ENCODE data around the gene PARD6G.

Gene PARD6G

GRCh38 chr18:80189531-80189865 is 57.8 kb downstream of the PARD6G start:
- Histone ChIP-seq H3K79me1 (ENCODE audit: low read length) (no peaks in the 10 kb centered on the region), H2AK5ac (ENCODE audit: low read length) (no peak overlapping the region), H4K8ac (ENCODE audit: low read depth, low read length) (no peak overlapping the region), H3K4me2 (ENCODE audit: low read length) (no peak overlapping the region), H3K14ac (ENCODE audit: low read length) (no peak overlapping the region), H4K12ac (ENCODE audit: low read depth, low read length) (no peak overlapping the region), H4K91ac (ENCODE audit: low read depth, low read length) (no peak overlapping the region), H3K23ac (ENCODE audit: low read length) (no peak overlapping the region), H3K79me2 (ENCODE audit: control insufficient read depth, insufficient read depth, low read length, poor library complexity) (no peaks in the 10 kb centered on the region), H2BK5ac (ENCODE audit: low read depth, low read length, poor library complexity) (no peak overlapping the region), H2BK120ac (ENCODE audit: insufficient read depth, low read length, poor library complexity) (no peak overlapping the region), H3K4me1 (ENCODE audit: control insufficient read depth in 1 of 2, insufficient read depth in 2 of 2, low read length in 2 of 2) (no peaks in the 10 kb centered on the region), H3K18ac (ENCODE audit: low read length) (no peak overlapping the region), H3K36me3 (ENCODE audit: control insufficient read depth in 1 of 2, insufficient read depth in 2 of 2, low read length in 2 of 2) (no peaks in the 10 kb centered on the region), H3K9ac (ENCODE audit: low read length) (no peak overlapping the region), H3K27me3 (ENCODE audit: insufficient read depth, low read length) (no peaks in the 10 kb centered on the region), H3K9me3 (ENCODE audit: insufficient read depth, low read depth, low read length) (peaks cover 11% of the 10 kb centered on the region), H3K4ac (ENCODE audit: low read depth, low read length) (no peak overlapping the region), H3K4me3 (ENCODE audit: low read depth, low read length) (no peak overlapping the region), H2BK12ac (ENCODE audit: low read length) (no peak overlapping the region), H3K27ac (ENCODE audit: low read depth, low read length) (no peak overlapping the region), H2AFZ (ENCODE audit: insufficient read depth, low read length, poor library complexity) (no peak overlapping the region)
- no peak for DNase-seq
- no CpG with 5 or more reads among the region's 10 CpGs for WGBS (ENCODE audit: extremely low coverage, insufficient coverage, insufficient read length)

GRCh38 chr18:80188643-80189530 is 58.4 kb downstream of the PARD6G start:
- WGBS (ENCODE audit: extremely low coverage, insufficient coverage, insufficient read length): no CpG with 5 or more reads among the region's 20 CpGs
- Histone ChIP-seq H2BK5ac (ENCODE audit: low read depth, low read length, poor library complexity) (no peak overlapping the region), H3K4ac (ENCODE audit: low read depth, low read length) (no peak overlapping the region), H3K27ac (ENCODE audit: low read depth, low read length) (no peak overlapping the region), H3K14ac (ENCODE audit: low read length) (no peak overlapping the region), H3K79me1 (ENCODE audit: low read length) (no peaks in the 10 kb centered on the region), H2BK120ac (ENCODE audit: insufficient read depth, low read length, poor library complexity) (no peak overlapping the region), H3K27me3 (ENCODE audit: insufficient read depth, low read length) (no peaks in the 10 kb centered on the region), H3K9ac (ENCODE audit: low read length) (no peak overlapping the region), H2AFZ (ENCODE audit: insufficient read depth, low read length, poor library complexity) (no peak overlapping the region), H3K18ac (ENCODE audit: low read length) (no peak overlapping the region), H3K36me3 (ENCODE audit: control insufficient read depth in 1 of 2, insufficient read depth in 2 of 2, low read length in 2 of 2) (no peaks in the 10 kb centered on the region), H2AK5ac (ENCODE audit: low read length) (no peak overlapping the region), H4K8ac (ENCODE audit: low read depth, low read length) (no peak overlapping the region), H3K23ac (ENCODE audit: low read length) (no peak overlapping the region), H3K4me2 (ENCODE audit: low read length) (no peak overlapping the region), H3K4me1 (ENCODE audit: control insufficient read depth in 1 of 2, insufficient read depth in 2 of 2, low read length in 2 of 2) (no peaks in the 10 kb centered on the region), H3K79me2 (ENCODE audit: control insufficient read depth, insufficient read depth, low read length, poor library complexity) (no peaks in the 10 kb centered on the region), H2BK12ac (ENCODE audit: low read length) (no peak overlapping the region), H3K9me3 (ENCODE audit: insufficient read depth, low read depth, low read length) (peaks cover 11% of the 10 kb centered on the region), H4K91ac (ENCODE audit: low read depth, low read length) (no peak overlapping the region), H4K12ac (ENCODE audit: low read depth, low read length) (no peak overlapping the region), H3K4me3 (ENCODE audit: low read depth, low read length) (no peak overlapping the region)
- no peak for DNase-seq

GRCh38 chr18:80187956-80188642 is 59.2 kb downstream of the PARD6G start:
- WGBS (ENCODE audit: extremely low coverage, insufficient coverage, insufficient read length): no CpG with 5 or more reads among the region's 19 CpGs
- Histone ChIP-seq H4K91ac (ENCODE audit: low read depth, low read length) (no peak overlapping the region), H2AFZ (ENCODE audit: insufficient read depth, low read length, poor library complexity) (no peak overlapping the region), H2BK120ac (ENCODE audit: insufficient read depth, low read length, poor library complexity) (no peak overlapping the region), H4K12ac (ENCODE audit: low read depth, low read length) (no peak overlapping the region), H3K79me2 (ENCODE audit: control insufficient read depth, insufficient read depth, low read length, poor library complexity) (no peaks in the 10 kb centered on the region), H4K8ac (ENCODE audit: low read depth, low read length) (no peak overlapping the region), H3K4me3 (ENCODE audit: low read depth, low read length) (no peak overlapping the region), H3K18ac (ENCODE audit: low read length) (no peak overlapping the region), H3K4me1 (ENCODE audit: control insufficient read depth in 1 of 2, insufficient read depth in 2 of 2, low read length in 2 of 2) (no peaks in the 10 kb centered on the region), H2AK5ac (ENCODE audit: low read length) (no peak overlapping the region), H3K79me1 (ENCODE audit: low read length) (no peaks in the 10 kb centered on the region), H3K23ac (ENCODE audit: low read length) (no peak overlapping the region), H3K36me3 (ENCODE audit: control insufficient read depth in 1 of 2, insufficient read depth in 2 of 2, low read length in 2 of 2) (no peaks in the 10 kb centered on the region), H3K27ac (ENCODE audit: low read depth, low read length) (no peak overlapping the region), H3K9ac (ENCODE audit: low read length) (no peak overlapping the region), H3K9me3 (ENCODE audit: insufficient read depth, low read depth, low read length) (peaks cover 11% of the 10 kb centered on the region), H3K4me2 (ENCODE audit: low read length) (no peak overlapping the region), H2BK5ac (ENCODE audit: low read depth, low read length, poor library complexity) (no peak overlapping the region), H3K27me3 (ENCODE audit: insufficient read depth, low read length) (no peaks in the 10 kb centered on the region), H3K14ac (ENCODE audit: low read length) (no peak overlapping the region), H3K4ac (ENCODE audit: low read depth, low read length) (no peak overlapping the region), H2BK12ac (ENCODE audit: low read length) (no peak overlapping the region)
- DNase-seq: no peak

GRCh38 chr18:80185545-80185944 is 61.8 kb downstream of the PARD6G start:
- no peak overlapping the region for H3K4ac ChIP-seq (ENCODE audit: low read depth, low read length)
- no CpG with 5 or more reads among the region's 12 CpGs for WGBS (ENCODE audit: extremely low coverage, insufficient coverage, insufficient read length)
- H4K12ac ChIP-seq (ENCODE audit: low read depth, low read length): no peak overlapping the region

More at GRCh38 chr18:80185545-80185944, 61.8 kb downstream of the PARD6G start:
- H3K79me1 ChIP-seq (ENCODE audit: low read length): no peaks in the 10 kb centered on the region
- H2BK5ac ChIP-seq (ENCODE audit: low read depth, low read length, poor library complexity): no peak overlapping the region
- no peak overlapping the region for H2AK5ac ChIP-seq (ENCODE audit: low read length)
- no peaks in the 10 kb centered on the region for H3K4me1 ChIP-seq (ENCODE audit: control insufficient read depth in 1 of 2, insufficient read depth in 2 of 2, low read length in 2 of 2)
- no peak overlapping the region for H3K23ac ChIP-seq (ENCODE audit: low read length)
- H3K9ac ChIP-seq (ENCODE audit: low read length): no peak overlapping the region
- no peak overlapping the region for H2BK120ac ChIP-seq (ENCODE audit: insufficient read depth, low read length, poor library complexity)
- H4K91ac ChIP-seq (ENCODE audit: low read depth, low read length): no peak overlapping the region
- no peaks in the 10 kb centered on the region for H3K79me2 ChIP-seq (ENCODE audit: control insufficient read depth, insufficient read depth, low read length, poor library complexity)
- no peak for DNase-seq
- H3K27ac ChIP-seq (ENCODE audit: low read depth, low read length): no peak overlapping the region
- H3K4me2 ChIP-seq (ENCODE audit: low read length): no peak overlapping the region
- H2AFZ ChIP-seq (ENCODE audit: insufficient read depth, low read length, poor library complexity): no peak overlapping the region
- peak overlapping the region; percentile 57 for H3K4me3 ChIP-seq (ENCODE audit: low read depth, low read length)
- H2BK12ac ChIP-seq (ENCODE audit: low read length): no peak overlapping the region
- peaks cover 11% of the 10 kb centered on the region for H3K9me3 ChIP-seq (ENCODE audit: insufficient read depth, low read depth, low read length)
- no peak overlapping the region for H4K8ac ChIP-seq (ENCODE audit: low read depth, low read length)
- no peak overlapping the region for H3K18ac ChIP-seq (ENCODE audit: low read length)
- H3K14ac ChIP-seq (ENCODE audit: low read length): no peak overlapping the region
- no peaks in the 10 kb centered on the region for H3K36me3 ChIP-seq (ENCODE audit: control insufficient read depth in 1 of 2, insufficient read depth in 2 of 2, low read length in 2 of 2)
- H3K27me3 ChIP-seq (ENCODE audit: insufficient read depth, low read length): no peaks in the 10 kb centered on the region

Data from trophoblast cell (in vitro differentiated cells and primary cell).